ENCODE results near the gene CDCA8. TPM values are rescaled to one million over a fixed set of nuclear protein-coding genes. Genes with fewer than 3 reads are reported as not detected.

The CDCA8 gene
- polyA plus RNA-seq, 1 donor = 7.0 TPM

DNA sequence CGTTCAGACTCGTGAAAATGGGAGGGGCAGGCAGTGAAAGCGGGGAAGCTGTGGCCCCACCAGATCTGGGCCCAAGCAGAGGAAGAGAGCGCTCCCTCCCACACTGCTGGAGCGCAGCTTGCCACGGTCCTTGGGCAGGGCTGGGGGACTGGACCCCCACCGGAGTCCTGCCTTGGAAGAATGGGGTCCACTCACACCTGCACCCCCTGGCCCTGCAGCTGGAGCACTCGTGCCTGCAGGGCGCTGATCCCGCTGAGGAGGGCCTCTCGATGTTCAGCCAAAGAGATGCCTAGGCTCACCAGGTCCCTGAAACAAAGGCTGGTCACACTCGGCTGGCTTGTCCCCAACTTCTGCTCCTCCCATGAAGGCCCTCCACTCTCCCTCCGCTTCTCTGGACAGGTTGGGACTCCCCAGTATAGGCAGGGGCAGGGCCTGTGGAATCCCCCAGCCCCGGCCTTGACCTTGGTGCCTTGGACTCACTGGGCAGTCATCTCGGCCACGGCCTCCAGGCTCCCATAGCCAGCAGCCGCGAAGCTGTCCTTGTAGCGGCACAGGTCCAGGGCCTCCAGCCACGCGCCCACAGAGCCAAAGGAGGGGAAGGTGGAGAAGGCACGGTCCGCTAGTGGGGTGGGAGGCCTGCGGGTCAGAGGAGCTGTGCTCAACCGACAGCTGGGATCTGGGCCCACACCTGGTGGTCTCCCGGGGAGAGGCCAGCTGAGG lies 26.0 kb downstream of the CDCA8 start:
- no peak for DNase-seq (ENCODE audit: low read depth)

DNA sequence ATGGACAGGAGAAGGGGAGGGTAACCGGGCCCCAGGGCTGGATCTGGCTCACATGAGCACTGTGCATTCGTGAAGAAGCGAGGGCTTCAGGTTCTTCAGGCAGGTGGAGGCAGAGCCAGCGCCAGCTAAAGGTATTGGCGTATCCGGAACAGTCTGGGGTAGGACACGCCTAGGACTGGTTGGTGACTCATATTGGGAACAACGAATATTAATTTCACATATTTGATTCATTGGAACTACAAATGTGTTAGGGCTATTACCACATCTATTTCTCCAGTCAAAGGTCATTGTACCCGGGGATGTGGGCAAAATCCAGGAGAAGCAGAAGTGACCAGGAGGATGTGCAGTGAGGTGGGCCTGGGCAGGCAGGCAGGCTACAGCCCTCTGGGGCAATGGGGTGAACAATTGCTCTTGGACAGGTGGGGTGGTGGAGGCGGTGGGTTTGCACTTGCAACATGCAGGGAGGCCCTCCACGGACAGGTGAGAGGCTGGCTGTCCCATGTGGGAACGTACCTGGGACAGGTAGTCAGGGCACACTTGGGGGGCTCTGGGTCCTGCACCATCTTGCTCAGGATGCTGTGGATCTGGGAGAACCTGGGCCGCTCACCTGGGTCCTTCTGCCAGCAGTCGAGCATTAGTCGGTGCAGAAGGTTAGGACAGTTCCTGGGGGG lies 26.7 kb downstream of the CDCA8 start:
- no peak for DNase-seq (ENCODE audit: low read depth)

- DNase-seq (ENCODE audit: low read depth) = no peak
Observed at GRCh38 chr1:37719572-37720195, 27.4 kb downstream of the CDCA8 start.

- no peak for DNase-seq (ENCODE audit: low read depth)
Observed at GRCh38 chr1:37720231-37721130, 28.2 kb downstream of the CDCA8 start.

DNA sequence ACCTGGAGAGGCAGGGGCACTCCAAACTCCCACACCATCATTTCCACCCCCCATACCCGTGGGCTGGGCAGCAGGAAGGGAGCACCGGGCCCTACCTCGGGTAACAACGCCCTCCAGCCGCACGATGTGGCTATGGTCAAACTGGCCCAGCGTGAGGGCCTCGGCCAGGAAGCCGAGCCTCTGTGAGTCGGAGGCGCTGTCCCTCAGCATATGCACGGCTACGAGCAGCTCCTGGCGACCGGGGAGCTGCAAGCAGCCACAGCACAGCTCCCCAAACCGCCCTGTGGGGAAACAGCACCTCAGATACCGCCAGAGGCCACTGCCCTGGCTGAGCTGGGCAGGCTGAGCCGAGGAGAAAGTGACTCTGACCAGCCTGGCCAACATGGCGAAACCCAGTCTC lies 29.2 kb downstream of the CDCA8 start:
- DNase-seq (ENCODE audit: low read depth) = no peak

DNA sequence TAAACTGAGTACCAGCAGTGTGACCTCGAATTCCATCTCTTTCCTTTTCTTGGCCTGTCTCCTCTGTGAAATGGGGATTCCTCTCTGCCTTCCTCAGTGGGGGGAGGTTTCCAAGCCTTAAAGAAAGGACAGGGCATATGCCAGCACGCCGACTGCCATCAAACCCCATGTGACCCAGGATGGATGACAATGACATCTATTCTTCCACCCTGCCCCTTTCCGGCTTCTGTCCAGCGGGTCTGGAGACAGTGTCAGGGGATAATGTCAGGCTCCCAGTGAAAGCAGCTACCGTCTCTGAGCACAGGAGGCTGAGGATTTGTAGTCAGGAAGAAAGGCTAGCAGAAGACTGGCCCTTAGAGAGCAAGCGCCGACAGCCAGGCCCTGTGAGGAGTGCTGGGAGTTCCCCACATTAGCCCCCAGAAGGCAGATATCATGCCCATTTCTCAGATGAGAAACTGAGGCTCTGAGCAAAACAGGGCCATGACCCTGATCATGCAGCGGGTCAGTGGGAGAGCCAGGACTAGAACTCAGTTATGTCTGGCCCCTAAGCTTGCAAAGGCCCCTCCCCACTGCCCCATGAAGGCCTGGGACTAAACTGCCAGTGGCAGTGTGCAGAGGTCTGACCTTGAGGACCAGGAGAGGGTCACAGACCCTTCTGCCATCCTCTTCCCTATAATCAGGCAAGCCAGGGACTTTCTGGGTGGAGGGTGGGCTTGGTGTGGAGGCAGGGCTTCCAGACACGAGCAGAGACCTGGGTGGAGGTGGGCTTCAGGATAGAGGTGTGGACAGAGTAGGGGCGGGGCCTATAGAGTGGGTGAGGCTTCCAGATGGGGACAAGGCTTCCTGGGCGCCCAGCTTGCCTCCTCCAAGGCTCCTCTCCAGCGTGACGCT lies 30.1 kb downstream of the CDCA8 start:
- DNase-seq (ENCODE audit: low read depth) = no peak

GRCh38 chr1:37723072-37723389 lies 30.7 kb downstream of the CDCA8 start:
- DNase-seq (ENCODE audit: low read depth) = no peak

GRCh38 chr1:37723390-37724078 lies 31.2 kb downstream of the CDCA8 start:
- DNase-seq (ENCODE audit: low read depth) = no peak

DNA sequence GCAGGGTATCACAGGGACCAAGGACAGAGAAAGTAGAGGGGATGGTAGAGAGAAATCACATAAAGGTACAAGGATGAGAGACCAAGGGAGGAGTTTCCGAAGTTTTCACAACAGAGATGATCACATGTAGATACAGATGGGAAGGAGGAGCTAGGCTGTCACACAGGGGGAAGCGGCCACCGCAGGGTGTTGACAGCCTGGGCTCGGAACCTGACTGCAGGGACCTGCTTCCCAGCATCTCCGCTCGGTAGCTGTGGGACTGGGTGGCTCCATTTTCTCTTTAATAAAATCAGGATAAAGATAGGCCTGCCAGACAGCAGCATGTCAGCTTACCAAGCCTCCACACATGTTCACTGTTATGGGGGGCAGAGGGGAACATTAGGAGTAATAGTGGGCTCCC lies 32.3 kb downstream of the CDCA8 start:
- DNase-seq (ENCODE audit: low read depth) = no peak

GRCh38 chr1:37725851-37726613 lies 33.7 kb downstream of the CDCA8 start:
- no peak for DNase-seq (ENCODE audit: low read depth)

- no peak for DNase-seq (ENCODE audit: low read depth)
Observed at GRCh38 chr1:37726751-37727585, 34.7 kb downstream of the CDCA8 start.

- DNase-seq (ENCODE audit: low read depth) = no peak
Observed at GRCh38 chr1:37728416-37728815, 36.1 kb downstream of the CDCA8 start.

- DNase-seq (ENCODE audit: low read depth) = no peak
Observed at GRCh38 chr1:37730376-37730775, 38.1 kb downstream of the CDCA8 start.

GRCh38 chr1:37731312-37732019 lies 39.1 kb downstream of the CDCA8 start:
- DNase-seq (ENCODE audit: low read depth) = no peak

DNA sequence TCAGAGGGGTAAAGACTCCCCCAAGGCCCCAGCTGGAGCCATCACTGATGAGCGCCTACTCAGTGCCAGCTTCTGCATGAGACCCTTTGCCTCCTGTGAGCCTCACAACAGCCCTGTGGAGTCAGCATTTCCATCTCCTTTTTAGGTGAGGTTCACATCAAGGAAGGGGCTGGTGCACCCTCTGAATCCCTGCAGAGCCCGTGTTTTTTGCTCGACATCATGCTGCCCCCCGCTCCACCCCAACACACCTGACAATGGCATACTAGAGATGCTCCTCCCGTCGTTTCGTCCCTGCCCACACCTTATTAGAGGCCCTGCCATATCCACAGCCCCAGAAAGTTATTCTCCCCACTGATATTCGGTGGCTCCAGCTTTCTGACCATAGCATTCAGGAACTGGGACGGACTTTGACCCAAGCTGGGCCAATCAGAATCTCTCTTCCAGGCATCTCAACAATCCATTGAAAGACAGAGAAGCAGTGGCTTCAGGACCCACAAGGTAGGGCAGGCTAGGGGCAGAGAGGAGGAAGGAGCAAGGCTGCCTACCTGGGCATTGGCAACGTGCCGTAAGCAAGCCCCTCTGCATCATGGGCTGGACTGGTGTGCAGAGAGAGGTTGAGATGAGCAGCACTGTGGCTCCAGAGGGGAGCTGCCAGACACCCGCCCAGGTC lies 39.9 kb downstream of the CDCA8 start:
- no peak for DNase-seq (ENCODE audit: low read depth)

GRCh38 chr1:37734629-37735591 lies 42.6 kb downstream of the CDCA8 start:
- DNase-seq (ENCODE audit: low read depth) = no peak

All from forelimb muscle (tissue), 1 donor.